Activated naive CD8-positive, alpha-beta T cell treated with anti-CD3 and anti-CD28 coated beads, Interleukin-2, amount 50 U/mL, for 24 hours (primary cell): ENCODE measurements around the gene ZNF205.
A peak's percentile ranks its signal among the peaks of the same experiment; 100 is the strongest.

Source experiments
- ATAC-seq: fragments of 150-1000 bp; cut with Tn5 transposase; one replicate; pipeline ENCODE4 v1.10.0; 2021
- DNase-seq: peaks from one replicate; pipeline ENCODE4 v3.0.0; 2021
- H3K27ac Mint-ChIP-seq: one replicate; pipeline ENCODE4 v1.8.0; 2021; ENCODE audit warnings: mild to moderate bottlenecking, mixed read lengths
- H3K27me3 Mint-ChIP-seq: one replicate; pipeline ENCODE4 v1.8.0; 2021; ENCODE audit warnings: mixed read lengths
- H3K36me3 Mint-ChIP-seq: one replicate; pipeline ENCODE4 v1.8.0; 2021; ENCODE audit warnings: low read depth, mixed read lengths
- H3K4me1 Mint-ChIP-seq: one replicate; pipeline ENCODE4 v1.8.0; 2021; ENCODE audit warnings: mixed read lengths
- H3K4me3 Mint-ChIP-seq: one replicate; pipeline ENCODE4 v1.8.0; 2021; ENCODE audit warnings: mild to moderate bottlenecking, moderate library complexity, mixed read lengths
- H3K9me3 Mint-ChIP-seq: one replicate; pipeline ENCODE4 v1.8.0; 2021; ENCODE audit warnings: mixed read lengths

The ZNF205 gene

DNA sequence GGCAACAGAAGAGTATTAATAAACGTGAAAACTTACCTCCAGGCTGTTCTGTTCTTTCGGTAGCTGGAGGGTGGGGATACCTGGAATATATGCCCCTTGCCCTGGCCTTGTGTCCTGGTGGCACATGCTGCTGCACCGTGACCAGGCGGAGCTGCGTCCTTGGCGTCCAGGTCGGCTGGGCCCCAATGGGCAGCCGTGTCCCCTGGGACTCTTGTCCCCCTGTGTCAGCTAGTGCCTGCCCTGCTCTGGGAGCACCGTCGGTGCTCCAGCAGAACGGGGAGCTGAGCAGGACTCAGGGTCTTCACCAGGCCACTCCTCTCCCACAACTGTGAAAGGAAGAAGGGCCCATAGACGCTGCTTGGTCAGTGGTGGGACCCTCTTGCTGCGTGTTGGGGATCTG, 30.4 kb downstream of the ZNF205 start:
- no peaks in the 10 kb centered on the region for H3K27me3 Mint-ChIP-seq
- no peaks in the 10 kb centered on the region for H3K4me1 Mint-ChIP-seq
- H3K27ac Mint-ChIP-seq: no peak overlapping the region
- peaks cover 6% of the 10 kb centered on the region for H3K36me3 Mint-ChIP-seq
- DNase-seq: no peak
- no peak overlapping the region for H3K4me3 Mint-ChIP-seq
- no peaks in the 10 kb centered on the region for H3K9me3 Mint-ChIP-seq
- no peak for ATAC-seq

DNA sequence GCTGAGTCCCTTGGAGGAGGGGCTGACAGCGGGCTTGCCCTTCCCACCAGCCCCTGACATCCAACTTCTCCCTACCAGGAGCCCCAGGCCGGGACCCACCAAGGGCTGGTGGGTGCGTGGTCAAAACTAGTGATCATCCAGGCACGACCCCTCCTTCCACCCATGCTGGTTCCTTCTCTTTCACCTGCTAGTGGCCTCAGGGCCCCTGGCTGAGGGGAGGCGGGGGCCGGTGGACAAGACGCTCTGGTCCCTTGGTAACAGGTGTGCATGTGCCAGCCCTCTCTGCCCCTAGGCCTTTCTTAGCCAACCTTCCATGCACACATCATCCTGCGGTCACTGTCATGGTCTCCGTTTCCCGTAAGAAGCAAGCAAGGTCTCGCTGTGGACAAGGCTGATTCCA, 30.8 kb downstream of the ZNF205 start:
- H3K27me3 Mint-ChIP-seq: no peaks in the 10 kb centered on the region
- DNase-seq (no peak), ATAC-seq (no peak)
- H3K4me1 Mint-ChIP-seq: no peaks in the 10 kb centered on the region
- no peaks in the 10 kb centered on the region for H3K9me3 Mint-ChIP-seq
- H3K27ac Mint-ChIP-seq: no peak overlapping the region
- no peak overlapping the region for H3K4me3 Mint-ChIP-seq
- peaks cover 6% of the 10 kb centered on the region for H3K36me3 Mint-ChIP-seq

DNA sequence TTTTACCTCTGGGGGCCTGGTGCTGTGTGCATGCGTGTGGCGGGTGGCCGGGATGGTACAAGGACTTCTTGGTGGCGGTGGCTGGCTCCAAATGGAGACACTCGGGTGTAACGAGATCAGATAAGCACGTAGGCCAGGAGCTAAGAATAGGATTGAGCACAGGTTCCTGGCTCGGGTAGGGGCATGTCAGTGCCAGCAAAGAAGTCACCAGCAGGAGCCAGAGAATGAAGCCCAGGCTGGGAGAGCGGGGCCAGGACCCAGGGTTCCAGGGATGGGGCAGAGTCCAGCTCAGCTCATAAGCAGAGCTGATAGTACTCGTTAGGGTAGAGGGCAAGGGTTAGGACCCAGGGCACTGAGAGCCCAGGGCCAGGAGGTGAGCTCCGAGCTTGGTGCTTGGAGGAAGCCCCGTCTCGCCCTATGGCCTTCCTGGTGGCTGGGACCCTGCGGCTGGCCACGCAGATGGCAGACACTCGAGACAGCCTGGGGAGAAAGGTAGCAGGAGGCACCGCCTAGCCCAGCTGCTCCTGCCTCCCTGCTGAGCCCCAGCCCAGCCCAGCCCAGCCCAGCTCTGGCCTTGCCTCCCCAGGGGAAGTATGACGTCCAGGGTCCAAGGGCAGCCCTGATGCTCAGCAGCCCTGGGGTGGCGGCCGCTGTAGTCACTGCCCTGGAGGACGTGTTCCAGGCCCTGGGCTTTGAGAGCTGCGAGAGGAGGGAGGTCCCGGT, 31.4 kb downstream of the ZNF205 start:
- Mint-ChIP-seq H3K9me3 (no peaks in the 10 kb centered on the region), H3K27me3 (no peaks in the 10 kb centered on the region), H3K4me1 (no peaks in the 10 kb centered on the region), H3K27ac (no peak overlapping the region), H3K4me3 (no peak overlapping the region), H3K36me3 (peaks cover 6% of the 10 kb centered on the region)
- no peak for DNase-seq
- ATAC-seq: no peak

DNA sequence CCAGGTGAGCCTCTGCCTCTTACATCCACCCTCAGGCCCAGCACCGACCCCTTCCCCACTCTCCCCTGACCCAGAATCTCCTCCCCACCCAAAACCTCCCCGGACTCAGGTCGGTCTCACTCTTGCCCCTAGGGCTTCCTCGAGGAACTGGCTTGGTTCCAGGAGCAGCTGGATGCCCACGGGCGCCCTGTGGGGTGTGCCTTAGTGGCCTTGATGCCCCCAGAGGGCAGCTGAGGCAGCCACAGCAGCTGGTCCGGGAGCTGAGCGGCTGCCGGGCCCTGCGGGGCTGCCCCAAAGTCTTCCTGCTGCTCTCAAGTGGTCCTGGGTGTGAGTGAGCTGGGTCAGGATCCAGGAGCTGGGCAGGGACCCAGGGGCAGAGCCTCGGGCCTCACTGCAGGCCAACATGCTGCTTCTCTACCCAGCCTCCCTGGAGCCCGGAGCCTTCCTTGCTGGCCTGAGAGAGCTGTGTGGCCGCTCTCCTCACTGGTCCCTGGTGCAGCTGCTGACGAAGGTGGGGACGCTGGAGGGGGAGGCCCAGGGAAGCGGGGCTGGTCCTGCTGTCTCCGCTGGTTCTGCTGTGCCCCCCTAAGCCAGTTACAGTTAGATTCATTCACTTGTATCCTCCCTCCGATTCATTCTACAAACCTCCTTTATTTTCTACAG, 32.1 kb downstream of the ZNF205 start:
- H3K36me3 Mint-ChIP-seq: peaks cover 6% of the 10 kb centered on the region
- H3K4me1 Mint-ChIP-seq: peaks cover 6% of the 10 kb centered on the region
- ATAC-seq (no peak), DNase-seq (no peak)
- H3K27ac Mint-ChIP-seq: no peak overlapping the region
- no peak overlapping the region for H3K4me3 Mint-ChIP-seq
- no peaks in the 10 kb centered on the region for H3K9me3 Mint-ChIP-seq
- H3K27me3 Mint-ChIP-seq: no peaks in the 10 kb centered on the region

DNA sequence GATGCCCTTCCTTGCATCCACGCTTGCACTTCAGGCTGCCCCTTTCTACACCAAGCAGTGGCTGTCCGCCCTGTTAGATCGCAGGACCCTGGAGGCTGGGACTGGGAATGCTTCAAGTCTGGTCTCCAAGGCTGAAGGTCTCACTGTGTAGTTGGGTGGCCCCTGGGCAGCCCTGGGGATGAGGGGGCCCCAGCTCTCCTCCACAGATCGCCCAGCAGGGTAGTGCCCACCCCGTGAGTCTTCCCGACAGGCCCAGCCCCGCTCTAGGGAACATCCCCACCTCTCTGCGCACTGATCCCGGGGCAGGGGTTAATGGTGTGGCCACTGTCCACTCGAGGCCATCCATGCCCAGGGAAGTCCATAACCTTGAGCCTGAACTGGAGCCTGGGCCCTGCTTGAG, 32.8 kb downstream of the ZNF205 start:
- H3K36me3 Mint-ChIP-seq: peaks cover 6% of the 10 kb centered on the region
- ATAC-seq (no peak), DNase-seq (no peak)
- H3K4me1 Mint-ChIP-seq: peaks cover 11% of the 10 kb centered on the region
- no peak overlapping the region for H3K4me3 Mint-ChIP-seq
- no peaks in the 10 kb centered on the region for H3K9me3 Mint-ChIP-seq
- no peaks in the 10 kb centered on the region for H3K27me3 Mint-ChIP-seq
- no peak overlapping the region for H3K27ac Mint-ChIP-seq

- peaks cover 6% of the 10 kb centered on the region for H3K36me3 Mint-ChIP-seq
- H3K4me3 Mint-ChIP-seq: no peak overlapping the region
- no peak for ATAC-seq
- peaks cover 13% of the 10 kb centered on the region for H3K4me1 Mint-ChIP-seq
- no peak overlapping the region for H3K27ac Mint-ChIP-seq
- DNase-seq: no peak
- H3K9me3 Mint-ChIP-seq: no peaks in the 10 kb centered on the region
- H3K27me3 Mint-ChIP-seq: peaks cover 2% of the 10 kb centered on the region
Measured at GRCh38 chr16:3145660-3146059, 33.3 kb downstream of the ZNF205 start.

- Mint-ChIP-seq H3K4me1 (peaks cover 22% of the 10 kb centered on the region), H3K27ac (no peak overlapping the region), H3K27me3 (peaks cover 5% of the 10 kb centered on the region), H3K36me3 (peaks cover 5% of the 10 kb centered on the region), H3K4me3 (no peak overlapping the region), H3K9me3 (no peaks in the 10 kb centered on the region)
- DNase-seq: no peak
- no peak for ATAC-seq
Measured at GRCh38 chr16:3147046-3147756, 34.8 kb downstream of the ZNF205 start.

DNA sequence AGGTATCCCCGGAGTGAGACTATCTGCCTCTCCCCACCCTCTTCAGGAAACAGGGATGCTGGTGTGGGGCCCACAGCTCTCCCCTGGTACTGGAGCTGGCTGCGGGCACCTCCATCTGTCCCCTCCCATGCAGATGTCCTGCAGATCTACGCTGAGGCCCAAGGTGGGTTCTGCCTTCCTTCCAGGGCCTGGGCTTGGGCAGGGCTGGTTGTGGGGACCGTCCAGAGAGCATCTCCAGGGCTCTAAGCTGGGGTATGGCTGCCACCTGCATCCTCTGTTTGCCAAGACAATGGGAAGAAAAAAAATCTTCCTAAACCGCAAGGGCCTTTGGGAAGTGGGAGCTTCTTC, 35.3 kb downstream of the ZNF205 start:
- peaks cover 9% of the 10 kb centered on the region for H3K27me3 Mint-ChIP-seq
- no peak overlapping the region for H3K4me3 Mint-ChIP-seq
- peaks cover 4% of the 10 kb centered on the region for H3K36me3 Mint-ChIP-seq
- ATAC-seq (no peak), DNase-seq (no peak)
- no peak overlapping the region for H3K27ac Mint-ChIP-seq
- peaks cover 4% of the 10 kb centered on the region for H3K9me3 Mint-ChIP-seq
- H3K4me1 Mint-ChIP-seq: peaks cover 27% of the 10 kb centered on the region

DNA sequence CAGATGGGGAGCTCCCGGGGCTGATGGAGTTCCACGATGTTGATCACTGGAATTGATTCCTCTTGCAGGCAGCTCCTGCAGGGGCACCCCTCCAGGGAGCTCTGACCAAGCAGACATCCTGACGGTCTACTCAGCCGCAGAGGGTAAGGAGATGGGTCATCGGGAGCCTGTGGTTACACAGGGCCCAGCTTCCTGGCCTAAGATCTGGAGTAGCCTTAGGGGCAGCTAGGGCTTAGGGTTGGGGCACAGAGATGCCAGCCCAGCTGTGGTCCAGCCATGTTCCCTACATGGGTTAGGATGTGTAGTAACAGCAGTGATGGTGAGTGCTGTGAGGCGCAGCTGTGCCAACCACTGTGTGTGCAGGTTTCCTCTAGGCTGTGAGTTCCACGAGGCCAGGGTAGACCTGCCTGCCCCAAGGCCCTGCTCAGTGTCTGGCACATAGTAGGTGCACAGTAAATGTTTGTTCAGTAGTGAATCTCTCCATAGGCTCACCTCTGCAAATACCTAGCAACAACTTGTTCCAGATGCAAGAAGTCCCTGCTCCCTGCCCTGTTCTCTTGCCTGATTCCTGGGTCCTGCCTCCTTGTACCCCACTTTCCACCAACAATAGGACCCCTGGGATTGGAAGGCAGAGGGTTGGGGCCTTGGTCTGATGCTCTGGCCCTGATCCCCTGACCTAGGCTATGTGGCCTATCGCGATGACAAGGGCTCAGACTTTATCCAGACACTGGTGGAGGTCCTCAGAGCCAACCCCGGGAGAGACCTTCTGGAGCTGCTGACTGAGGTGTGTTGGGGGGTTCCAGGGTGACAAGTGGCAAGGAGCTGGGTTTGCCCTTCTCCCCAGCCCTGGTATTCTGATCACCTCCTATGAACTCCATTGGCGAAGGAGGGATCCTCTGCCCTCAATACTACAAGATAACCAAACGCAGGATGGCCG, 36.1 kb downstream of the ZNF205 start:
- H3K4me3 Mint-ChIP-seq: peak overlapping the region; percentile 86
- H3K9me3 Mint-ChIP-seq: peaks cover 4% of the 10 kb centered on the region
- ATAC-seq: no peak
- no peak for DNase-seq
- no peak overlapping the region for H3K27ac Mint-ChIP-seq
- peaks cover 4% of the 10 kb centered on the region for H3K36me3 Mint-ChIP-seq
- H3K27me3 Mint-ChIP-seq: peaks cover 9% of the 10 kb centered on the region
- H3K4me1 Mint-ChIP-seq: peaks cover 29% of the 10 kb centered on the region

DNA sequence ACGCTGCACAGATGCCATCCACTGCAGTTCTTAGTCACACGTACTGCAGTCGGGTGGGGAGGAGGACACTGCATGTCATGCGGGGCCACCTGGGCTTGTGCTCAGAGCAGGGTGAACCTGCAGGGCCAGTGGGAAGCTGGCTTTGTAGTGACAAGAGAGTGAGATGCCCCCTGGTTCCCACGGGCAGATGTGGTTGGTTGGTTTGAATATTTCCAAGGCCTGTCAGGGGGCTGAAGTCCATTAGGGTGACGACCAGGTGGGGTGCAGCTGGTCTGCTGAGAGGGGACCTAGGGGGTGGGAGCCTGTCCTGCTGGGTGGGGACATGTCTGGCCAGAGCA, 36.8 kb downstream of the ZNF205 start:
- peaks cover 4% of the 10 kb centered on the region for H3K9me3 Mint-ChIP-seq
- H3K4me1 Mint-ChIP-seq: peaks cover 29% of the 10 kb centered on the region
- H3K36me3 Mint-ChIP-seq: peaks cover 5% of the 10 kb centered on the region
- H3K27ac Mint-ChIP-seq: no peak overlapping the region
- peak overlapping the region; percentile 86 for H3K4me3 Mint-ChIP-seq
- H3K27me3 Mint-ChIP-seq: peaks cover 9% of the 10 kb centered on the region
- DNase-seq (no peak), ATAC-seq (no peak)

- Mint-ChIP-seq H3K27me3 (peaks cover 9% of the 10 kb centered on the region), H3K4me1 (peaks cover 29% of the 10 kb centered on the region), H3K27ac (peak overlapping the region; percentile 83), H3K4me3 (peak overlapping the region; percentile 86), H3K9me3 (peaks cover 4% of the 10 kb centered on the region), H3K36me3 (peaks cover 6% of the 10 kb centered on the region)
- DNase-seq: peak; percentile 74
- no peak for ATAC-seq
Measured at GRCh38 chr16:3149630-3150345, 37.4 kb downstream of the ZNF205 start.

DNA sequence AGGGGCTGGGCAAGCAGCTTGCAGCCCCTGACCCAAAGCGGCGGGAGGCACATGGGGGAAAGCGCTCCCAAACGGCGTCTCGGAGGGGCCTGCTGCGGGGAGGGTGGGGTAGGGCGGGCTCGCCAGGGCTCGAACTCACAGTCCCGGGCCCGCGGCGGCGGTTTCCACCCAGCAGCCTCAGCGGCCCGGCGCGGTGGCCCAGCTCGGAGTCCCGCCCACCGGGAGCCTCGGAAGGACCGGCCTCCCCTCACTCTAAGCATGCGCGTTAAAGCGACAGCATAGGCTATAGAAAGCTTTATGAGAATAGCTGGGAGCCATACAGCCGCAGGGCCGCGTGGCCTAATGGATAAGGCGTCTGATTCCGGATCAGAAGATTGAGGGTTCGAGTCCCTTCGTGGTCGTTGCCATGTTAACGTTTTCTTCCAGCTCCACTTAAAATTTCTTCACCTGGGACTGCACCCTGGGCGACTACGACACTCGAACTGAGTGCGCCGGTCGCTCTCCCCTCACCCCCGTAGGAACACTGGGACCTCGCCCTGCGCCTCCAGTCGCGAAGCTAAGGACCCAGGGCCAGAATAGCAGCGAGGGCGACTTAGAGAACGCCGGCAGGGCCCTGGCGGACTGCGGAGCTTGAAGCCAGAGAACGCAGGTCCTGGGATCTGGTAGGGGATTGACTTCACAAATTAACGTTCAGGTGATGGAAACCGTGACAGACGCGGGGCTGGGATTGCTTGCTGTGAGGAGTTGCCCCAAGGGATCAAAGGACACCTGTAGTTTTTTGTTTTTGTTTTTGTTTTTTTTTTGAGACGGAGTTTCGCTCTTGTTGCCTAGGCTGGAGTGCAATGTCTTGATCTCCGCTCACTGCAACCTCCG, 38.2 kb downstream of the ZNF205 start:
- peak overlapping the region; percentile 86 for H3K4me3 Mint-ChIP-seq
- peak overlapping the region; percentile 94 for H3K27ac Mint-ChIP-seq
- H3K9me3 Mint-ChIP-seq: peaks cover 4% of the 10 kb centered on the region
- peaks cover 9% of the 10 kb centered on the region for H3K27me3 Mint-ChIP-seq
- H3K4me1 Mint-ChIP-seq: peaks cover 29% of the 10 kb centered on the region
- ATAC-seq (peak; percentile 87), DNase-seq (peak; percentile 97)
- peaks cover 6% of the 10 kb centered on the region for H3K36me3 Mint-ChIP-seq

DNA sequence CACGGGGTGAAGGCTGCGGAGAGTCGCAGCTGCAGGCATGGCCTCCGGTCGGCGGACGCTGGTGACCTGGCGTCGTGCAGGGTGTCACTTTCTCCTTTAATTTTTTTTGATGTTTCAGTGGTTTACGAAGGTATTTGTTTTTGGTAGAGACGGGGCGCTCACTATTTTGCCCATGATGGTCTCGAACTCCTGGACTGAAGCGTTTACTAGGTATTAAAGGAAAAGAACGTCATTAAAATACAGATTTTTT, 39.6 kb downstream of the ZNF205 start:
- Mint-ChIP-seq H3K4me1 (peaks cover 29% of the 10 kb centered on the region), H3K9me3 (peaks cover 4% of the 10 kb centered on the region), H3K4me3 (peak overlapping the region; percentile 80), H3K36me3 (peaks cover 6% of the 10 kb centered on the region), H3K27ac (peak overlapping the region; percentile 98), H3K27me3 (peaks cover 10% of the 10 kb centered on the region)
- ATAC-seq (no peak), DNase-seq (peak; percentile 40)
